GM12892 (cell line): ENCODE results near the gene MAEL.

ENCODE experiments used
- POLR2A ChIP-seq: IDR thresholded peaks from 2 replicates; pipeline ENCODE4 v1.6.1; 2011; ENCODE audit warnings: low read depth, low read length, control low read depth
- POLR2AphosphoS5 ChIP-seq: IDR thresholded peaks from 2 replicates; pipeline ENCODE4 v1.6.1; 2011; ENCODE audit warnings: low read depth, low read length, control low read depth
- TAF1 ChIP-seq: IDR thresholded peaks from 2 replicates; pipeline ENCODE4 v1.6.1; 2011; ENCODE audit warnings: low read depth, mild to moderate bottlenecking, control low read depth, low read length, borderline replicate concordance

- TF ChIP-seq POLR2A (no peak), POLR2AphosphoS5 (no peak), TAF1 (no peak)
Measured at GRCh38 chr1:167065471-167065870, 76.4 kb downstream of the MAEL start.
